Effector memory CD8-positive, alpha-beta T cell (primary cell): ENCODE data around the gene NEURL1B.
A peak's percentile ranks its signal among the peaks of the same experiment; 100 is the strongest.
"Not testable (repeated sequence)": the region's sequence is repeated elsewhere in the genome, so short reads cannot be mapped to it uniquely, and the experiment has no call there.

ENCODE experiments used
- ATAC-seq: fragments of 150-1000 bp; cut with Tn5 transposase; replicated peaks from 2 replicates; pipeline ENCODE4 v1.10.0; 2021; ENCODE audit warnings: mild to moderate bottlenecking, moderate library complexity
- DNase-seq, 3 experiments: peaks; one replicate each; pipeline ENCODE4 v3.0.0; 2021
- H3K27ac Mint-ChIP-seq, 2 donors: one replicate each; pipeline ENCODE4 v1.8.0; 2022; ENCODE audit warnings: mild to moderate bottlenecking in 2 of 2, mixed read lengths in 2 of 2, moderate library complexity in 2 of 2
- H3K27me3 Mint-ChIP-seq, 2 donors: one replicate each; pipeline ENCODE4 v1.8.0; 2022; ENCODE audit warnings: mixed read lengths in 2 of 2
- H3K36me3 Mint-ChIP-seq: one replicate; pipeline ENCODE4 v1.8.0; 2022; ENCODE audit warnings: mild to moderate bottlenecking, moderate library complexity, mixed read lengths; ENCODE audit not compliant: insufficient read depth
- H3K4me1 Mint-ChIP-seq, 2 donors: one replicate each; pipeline ENCODE4 v1.8.0; 2022; ENCODE audit warnings: low read depth in 2 of 2, mixed read lengths in 2 of 2
- H3K4me3 Mint-ChIP-seq, 2 donors: one replicate each; pipeline ENCODE4 v1.8.0; 2022; ENCODE audit warnings: mild to moderate bottlenecking in 2 of 2, mixed read lengths in 2 of 2, moderate library complexity in 2 of 2
- H3K9me3 Mint-ChIP-seq, 2 donors: one replicate each; pipeline ENCODE4 v1.8.0; 2022; ENCODE audit warnings: mixed read lengths in 2 of 2

The NEURL1B gene

GRCh38 chr5:172697123-172698121 is 56.4 kb downstream of the NEURL1B start:
- Mint-ChIP-seq H3K9me3 (no peaks in the 10 kb centered on the region), H3K27ac (peak overlapping the region; percentile 93 to 99)
- peak; percentile 96 for ATAC-seq

GRCh38 chr5:172699423-172699822 is 58.4 kb downstream of the NEURL1B start:
- no peak for DNase-seq
- peaks cover 6% of the 10 kb centered on the region for H3K36me3 Mint-ChIP-seq
- H3K27ac Mint-ChIP-seq: no peak overlapping the region

More at GRCh38 chr5:172697123-172698121, 56.4 kb downstream of the NEURL1B start:
- peak; percentile 79 to 82 (median 80) for DNase-seq
- Mint-ChIP-seq H3K4me1 (peaks cover 17 to 24% of the 10 kb centered on the region in 2 donors), H3K4me3 (peak overlapping the region; percentile 96 to 97), H3K27me3 (peaks cover 16 to 29% of the 10 kb centered on the region in 2 donors), H3K36me3 (peaks cover 6% of the 10 kb centered on the region)

GRCh38 chr5:172699999-172700364 is 58.9 kb downstream of the NEURL1B start:
- H3K27me3 Mint-ChIP-seq: peaks cover 35 to 44% of the 10 kb centered on the region in 2 donors
- peak overlapping the region in 1 of 2 donors; percentile 54 for H3K27ac Mint-ChIP-seq
- no peak overlapping the region for H3K4me3 Mint-ChIP-seq
- H3K36me3 Mint-ChIP-seq: peaks cover 6% of the 10 kb centered on the region
- DNase-seq (no peak), ATAC-seq (no peak)
- no peaks in the 10 kb centered on the region for H3K9me3 Mint-ChIP-seq
- H3K4me1 Mint-ChIP-seq: peaks cover 17 to 24% of the 10 kb centered on the region in 2 donors

More at GRCh38 chr5:172699423-172699822, 58.4 kb downstream of the NEURL1B start:
- no peak overlapping the region for H3K4me3 Mint-ChIP-seq
- ATAC-seq: no peak
- no peaks in the 10 kb centered on the region for H3K9me3 Mint-ChIP-seq
- peaks cover 17 to 24% of the 10 kb centered on the region in 2 donors for H3K4me1 Mint-ChIP-seq
- H3K27me3 Mint-ChIP-seq: peaks cover 30 to 40% of the 10 kb centered on the region in 2 donors

GRCh38 chr5:172700365-172701290 is 59.6 kb downstream of the NEURL1B start:
- ATAC-seq (no peak), DNase-seq (no peak)
- Mint-ChIP-seq H3K4me3 (no peak overlapping the region), H3K27me3 (peaks cover 36 to 44% of the 10 kb centered on the region in 2 donors), H3K4me1 (peaks cover 17 to 24% of the 10 kb centered on the region in 2 donors), H3K36me3 (peaks cover 6% of the 10 kb centered on the region), H3K27ac (no peak overlapping the region), H3K9me3 (no peaks in the 10 kb centered on the region)

GRCh38 chr5:172701291-172701656 is 60.2 kb downstream of the NEURL1B start:
- no peak overlapping the region for H3K4me3 Mint-ChIP-seq
- no peak for DNase-seq
- no peak for ATAC-seq
- H3K27ac Mint-ChIP-seq: no peak overlapping the region
- H3K27me3 Mint-ChIP-seq: peaks cover 42 to 44% of the 10 kb centered on the region in 2 donors
- H3K9me3 Mint-ChIP-seq: no peaks in the 10 kb centered on the region
- peaks cover 17 to 24% of the 10 kb centered on the region in 2 donors for H3K4me1 Mint-ChIP-seq
- H3K36me3 Mint-ChIP-seq: peaks cover 6% of the 10 kb centered on the region

GRCh38 chr5:172703952-172704351 is 62.9 kb downstream of the NEURL1B start:
- no peaks in the 10 kb centered on the region for H3K36me3 Mint-ChIP-seq
- no peaks in the 10 kb centered on the region for H3K9me3 Mint-ChIP-seq
- no peak for ATAC-seq
- H3K4me3 Mint-ChIP-seq: no peak overlapping the region
- DNase-seq: no peak
- no peak overlapping the region for H3K27ac Mint-ChIP-seq
- H3K4me1 Mint-ChIP-seq: peaks cover 7 to 11% of the 10 kb centered on the region in 2 donors
- H3K27me3 Mint-ChIP-seq: peaks cover 53 to 60% of the 10 kb centered on the region in 2 donors

GRCh38 chr5:172705576-172706084 is 64.6 kb downstream of the NEURL1B start:
- Mint-ChIP-seq H3K27ac (no peak overlapping the region), H3K36me3 (peaks cover 3% of the 10 kb centered on the region), H3K27me3 (peaks cover 50 to 53% of the 10 kb centered on the region in 2 donors), H3K4me3 (no peak overlapping the region), H3K4me1 (peaks cover 7 to 13% of the 10 kb centered on the region in 2 donors), H3K9me3 (no peaks in the 10 kb centered on the region)
- no peak for ATAC-seq
- no peak for DNase-seq

- H3K9me3 Mint-ChIP-seq: no peaks in the 10 kb centered on the region
- H3K27me3 Mint-ChIP-seq: peaks cover 43 to 47% of the 10 kb centered on the region in 2 donors
- no peak overlapping the region for H3K4me3 Mint-ChIP-seq
- peaks cover 3% of the 10 kb centered on the region for H3K36me3 Mint-ChIP-seq
- DNase-seq (no peak), ATAC-seq (no peak)
- H3K27ac Mint-ChIP-seq: no peak overlapping the region
- H3K4me1 Mint-ChIP-seq: peaks cover 0 to 11% of the 10 kb centered on the region in 2 donors
Observed at GRCh38 chr5:172706796-172707195, 65.7 kb downstream of the NEURL1B start.

- Mint-ChIP-seq H3K4me1 (peaks cover 0 to 10% of the 10 kb centered on the region in 2 donors), H3K36me3 (peaks cover 3% of the 10 kb centered on the region), H3K27ac (no peak overlapping the region), H3K9me3 (no peaks in the 10 kb centered on the region), H3K27me3 (peaks cover 39 to 47% of the 10 kb centered on the region in 2 donors), H3K4me3 (no peak overlapping the region)
- ATAC-seq (no peak), DNase-seq (no peak)
Observed at GRCh38 chr5:172707285-172708182, 66.5 kb downstream of the NEURL1B start.

GRCh38 chr5:172708183-172708505 is 67.1 kb downstream of the NEURL1B start:
- ATAC-seq: no peak
- H3K36me3 Mint-ChIP-seq: peaks cover 9% of the 10 kb centered on the region
- H3K27me3 Mint-ChIP-seq: peaks cover 35 to 41% of the 10 kb centered on the region in 2 donors

GRCh38 chr5:172710676-172711075 is 69.6 kb downstream of the NEURL1B start:
- ATAC-seq: peak; percentile 75
- H3K27ac Mint-ChIP-seq: peak overlapping the region in 1 of 2 donors; percentile 71
- H3K4me3 Mint-ChIP-seq: peak overlapping the region in 1 of 2 donors; percentile 42
- peaks cover 0 to 29% of the 10 kb centered on the region in 2 donors for H3K4me1 Mint-ChIP-seq
- H3K36me3 Mint-ChIP-seq: peaks cover 10% of the 10 kb centered on the region
- no peaks in the 10 kb centered on the region for H3K9me3 Mint-ChIP-seq
- DNase-seq: no peak
- H3K27me3 Mint-ChIP-seq: peaks cover 25 to 29% of the 10 kb centered on the region in 2 donors

More at GRCh38 chr5:172708183-172708505, 67.1 kb downstream of the NEURL1B start:
- H3K9me3 Mint-ChIP-seq: no peaks in the 10 kb centered on the region
- no peak overlapping the region for H3K4me3 Mint-ChIP-seq
- H3K4me1 Mint-ChIP-seq: peaks cover 0 to 16% of the 10 kb centered on the region in 2 donors
- no peak for DNase-seq
- no peak overlapping the region for H3K27ac Mint-ChIP-seq

- Mint-ChIP-seq H3K27ac (peak overlapping the region in 1 of 2 donors; percentile 71), H3K4me1 (peaks cover 0 to 29% of the 10 kb centered on the region in 2 donors), H3K27me3 (peaks cover 22 to 24% of the 10 kb centered on the region in 2 donors)
- not testable (repeated sequence) for DNase-seq, H3K9me3 Mint-ChIP-seq, ATAC-seq, H3K4me3 Mint-ChIP-seq, H3K36me3 Mint-ChIP-seq
Observed at GRCh38 chr5:172711321-172711861, 70.3 kb downstream of the NEURL1B start.
